HG03108 (cell line): Measurements from ENCODE around the gene CRACR2A.

Experiments used
- ATAC-seq: cut with Tn5 transposase; IDR thresholded peaks from one replicate; pipeline ENCODE4 v1.9.1; 2021; ENCODE audit warnings: moderate library complexity; ENCODE audit not compliant: unreplicated experiment

CRACR2A gene

DNA sequence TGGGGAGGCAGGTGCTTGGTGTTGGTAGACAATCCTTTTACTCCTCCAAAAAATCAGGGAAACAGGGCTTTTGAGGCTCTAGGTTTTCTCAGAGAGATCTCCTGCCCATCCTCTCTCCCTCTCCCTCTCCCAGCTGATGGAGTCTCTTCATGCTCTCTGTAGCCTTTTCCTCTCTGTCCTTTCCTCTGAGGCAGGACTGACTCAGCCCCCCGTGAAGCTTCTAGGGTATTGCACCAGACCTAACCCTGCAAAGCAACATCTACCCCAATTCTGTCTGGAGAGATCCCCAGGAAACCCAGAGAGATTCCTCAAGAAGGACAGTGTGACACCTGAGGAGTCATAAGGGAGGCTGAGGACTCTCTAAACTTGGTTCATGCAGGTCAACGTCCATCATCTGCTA, 66.4 kb downstream of the CRACR2A start:
- ATAC-seq = no peak

DNA sequence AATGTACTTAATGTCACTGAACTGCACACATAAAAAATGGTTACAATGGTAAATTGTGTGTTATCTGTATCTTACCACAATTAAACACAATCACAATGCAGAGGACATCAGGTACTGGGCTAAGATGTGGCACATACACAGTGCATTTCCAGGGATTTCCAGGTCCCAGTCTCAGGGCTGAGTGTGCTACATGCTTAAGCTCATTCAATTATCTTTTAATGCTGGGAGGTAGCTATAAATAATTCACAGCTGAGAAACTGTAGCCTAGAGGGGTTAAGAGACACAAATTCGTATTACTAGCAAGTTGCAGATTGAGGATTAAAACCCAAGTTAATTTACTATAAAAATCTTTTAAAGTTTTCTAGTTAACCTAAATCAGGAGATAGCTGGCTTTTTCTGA, 67.1 kb downstream of the CRACR2A start:
- no peak for ATAC-seq

DNA sequence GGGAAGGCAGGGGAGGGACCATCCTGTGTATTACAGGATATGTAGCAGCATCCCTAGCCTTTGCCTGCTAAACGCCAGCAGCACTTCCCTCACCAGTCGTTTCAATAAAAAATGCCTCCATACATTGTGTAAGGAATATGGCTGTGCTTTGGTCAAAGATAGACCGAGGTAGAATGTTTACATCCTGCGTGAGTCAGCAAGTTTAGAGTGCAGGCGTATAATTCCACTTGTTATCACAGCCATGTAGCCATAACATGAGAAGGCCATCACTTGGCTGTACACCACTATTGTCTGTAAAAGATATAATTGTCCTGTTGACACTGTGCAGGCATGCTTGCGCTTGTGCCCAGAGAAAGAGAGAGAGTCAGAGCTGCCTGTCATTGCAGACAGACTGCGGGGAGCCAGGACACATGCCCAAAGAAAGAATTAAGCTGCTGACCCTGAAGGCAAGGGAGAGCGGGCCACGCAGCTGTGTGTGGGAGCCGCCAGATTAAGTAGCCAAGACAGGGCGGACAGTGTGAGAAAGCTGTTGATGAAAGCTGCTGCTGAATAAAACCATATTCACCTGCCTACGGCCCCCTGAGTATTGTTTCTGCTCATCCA, 68.4 kb downstream of the CRACR2A start:
- no peak for ATAC-seq

DNA sequence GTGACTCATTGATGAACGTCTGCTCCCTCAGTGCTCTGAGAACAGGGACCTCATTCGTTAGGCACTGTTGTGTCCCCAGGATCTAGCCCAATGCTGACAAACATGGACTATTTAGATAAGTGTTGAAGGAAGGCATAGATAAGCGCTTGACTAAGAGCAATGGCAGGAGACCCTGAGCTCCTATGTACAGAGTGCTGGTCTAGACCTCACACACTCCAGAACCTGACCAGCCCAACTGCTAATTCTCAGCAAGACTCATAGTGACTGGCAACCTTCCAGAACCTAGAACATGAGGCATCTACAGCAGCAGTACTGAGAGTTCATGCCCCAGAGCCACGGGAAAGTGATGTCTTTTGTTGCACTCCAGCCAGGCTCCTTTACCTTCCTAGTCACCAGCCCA, 69.2 kb downstream of the CRACR2A start:
- ATAC-seq = no peak

DNA sequence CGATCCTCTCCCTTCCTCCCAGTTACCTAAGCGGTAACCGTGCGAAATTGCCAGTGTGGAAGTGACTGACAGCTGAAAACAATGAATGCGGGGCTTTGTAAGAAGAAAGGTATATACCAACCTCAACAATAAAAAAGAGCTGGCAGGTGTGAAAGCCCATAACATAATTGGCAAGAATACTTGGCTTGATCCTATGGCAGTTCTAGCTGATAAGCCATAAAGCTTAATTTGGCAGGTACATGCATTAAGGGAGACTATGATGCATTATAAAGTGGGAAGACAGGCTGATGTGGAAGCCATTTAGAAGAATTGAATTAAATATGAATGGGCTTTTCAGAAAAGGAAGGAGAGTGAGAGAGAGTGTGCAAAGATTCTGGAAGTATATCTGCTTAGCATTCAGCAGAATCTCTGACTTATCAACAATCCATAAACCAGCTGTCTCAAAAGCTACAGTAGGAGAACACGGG, 71.3 kb downstream of the CRACR2A start:
- ATAC-seq = no peak

DNA sequence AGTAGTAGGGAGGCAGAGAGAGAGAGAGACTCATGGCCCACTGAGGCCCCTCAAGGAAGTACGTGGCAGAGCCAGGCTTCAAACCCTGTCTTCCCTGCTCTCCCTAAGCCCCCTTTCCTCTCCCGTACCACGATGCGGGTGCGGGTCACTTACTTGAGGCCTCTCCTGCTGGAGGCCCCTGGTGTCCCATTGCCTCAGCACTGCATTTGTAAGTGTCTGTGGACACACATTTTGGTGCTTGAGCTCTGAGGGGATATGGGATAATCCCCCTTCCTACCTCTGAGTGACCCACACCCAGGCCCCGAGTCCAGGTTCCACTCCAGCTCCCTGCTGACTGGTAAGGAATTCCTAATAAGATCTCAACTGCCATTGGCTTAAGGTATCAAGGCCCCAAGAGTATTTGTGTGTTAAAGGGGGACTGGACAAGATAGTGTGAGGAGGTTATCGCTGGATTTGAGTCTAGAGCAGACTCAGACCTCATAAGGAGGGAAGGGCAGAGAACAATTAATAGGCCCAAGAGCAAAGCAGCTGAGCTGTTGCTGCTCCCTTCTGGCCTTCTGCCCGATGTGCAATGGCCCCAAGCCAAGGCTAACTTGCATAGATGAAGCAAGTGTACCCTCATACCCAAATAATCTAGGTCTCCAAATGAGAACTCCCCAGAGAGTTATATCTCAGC, 71.9 kb downstream of the CRACR2A start:
- ATAC-seq = no peak

DNA sequence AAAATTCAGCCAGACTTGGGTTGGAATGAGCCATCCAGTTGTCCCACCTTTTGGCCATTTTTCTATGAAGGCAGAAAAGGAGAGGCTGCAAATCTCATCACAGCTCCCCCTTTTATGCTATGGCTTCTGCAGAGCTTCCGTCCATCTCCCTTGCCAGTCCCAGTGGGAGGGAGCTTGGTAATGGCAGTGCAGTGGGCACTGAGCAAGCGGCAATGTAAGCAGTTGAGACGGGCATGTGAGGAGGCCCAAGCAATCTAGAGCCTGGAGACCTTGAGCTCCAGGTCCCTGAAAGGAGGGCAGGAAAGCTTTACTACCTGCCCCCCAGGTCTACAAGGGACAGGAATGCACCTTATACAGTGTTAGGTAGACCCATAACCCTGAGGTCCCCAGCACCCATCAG, 73.1 kb downstream of the CRACR2A start:
- ATAC-seq = no peak

DNA sequence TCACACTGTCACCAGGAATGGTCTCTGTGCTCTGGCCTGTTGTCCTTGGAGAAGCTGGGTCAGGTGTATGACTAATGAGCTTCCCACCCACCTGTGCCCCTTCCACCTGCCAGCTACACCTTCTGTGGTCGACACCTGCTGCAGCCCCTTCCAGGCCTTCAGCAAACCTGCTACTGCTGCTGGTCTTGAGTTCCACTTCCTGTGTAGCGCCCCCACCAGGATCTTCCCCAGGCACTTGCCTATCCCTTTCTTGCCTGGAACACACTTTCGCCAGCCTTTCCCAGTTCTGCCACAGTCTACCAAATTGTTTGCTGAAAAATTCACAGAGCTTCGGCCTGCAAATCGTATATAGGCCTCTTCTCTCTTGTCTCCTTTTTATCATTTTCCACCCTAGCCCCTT, 75.3 kb downstream of the CRACR2A start:
- ATAC-seq = no peak

DNA sequence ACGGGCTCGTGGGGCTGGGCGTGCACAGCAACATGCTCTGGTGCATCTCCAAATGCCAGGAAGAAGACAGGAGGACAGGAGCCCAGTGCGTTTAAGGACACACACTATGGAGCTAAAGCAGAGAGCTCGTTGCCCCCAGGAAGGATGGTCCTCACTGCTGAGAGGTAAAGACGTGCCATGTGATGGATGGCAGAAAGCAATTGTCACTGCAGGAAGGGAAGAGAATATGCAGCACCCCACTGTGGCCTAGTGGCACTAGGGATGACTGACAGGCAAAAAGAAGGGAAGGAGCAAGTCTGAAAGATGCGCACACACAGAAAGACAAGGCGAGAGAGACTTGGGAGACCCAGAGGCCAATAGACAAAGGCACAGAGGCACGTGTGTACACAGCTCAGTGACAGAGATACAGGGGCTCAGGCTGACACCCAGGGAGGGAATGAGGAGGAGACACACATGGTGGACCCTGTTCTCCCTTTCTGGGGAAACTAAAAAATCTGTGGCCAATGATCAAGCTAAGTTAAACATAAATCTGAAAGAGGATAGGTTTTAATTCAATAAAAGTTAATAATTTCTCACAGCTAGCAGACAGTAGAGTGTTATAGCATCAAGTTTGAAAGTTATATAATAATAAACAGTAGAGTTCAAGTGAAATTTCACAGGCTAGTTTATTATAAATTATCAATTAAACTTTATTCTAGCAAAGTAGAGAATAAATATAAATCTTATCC, 78.8 kb downstream of the CRACR2A start:
- no peak for ATAC-seq

DNA sequence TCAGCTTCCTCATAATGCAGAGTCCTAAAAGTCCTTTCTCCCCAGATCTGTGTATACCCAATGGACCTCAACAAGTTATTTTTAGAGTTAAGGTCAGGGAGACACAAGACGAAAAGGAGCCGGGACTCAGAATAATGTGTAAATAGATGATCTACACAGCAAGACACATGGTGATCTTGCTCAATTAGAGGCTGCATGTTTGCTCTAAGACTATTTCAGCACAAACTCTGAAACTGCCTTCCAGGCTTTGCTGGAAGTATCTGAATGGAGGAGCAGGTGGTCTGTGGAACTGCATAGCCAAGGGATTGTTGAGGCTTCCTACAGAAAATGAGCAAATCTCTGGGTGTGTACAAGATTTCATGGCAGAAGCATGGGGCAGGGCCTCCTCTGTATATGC, 80.8 kb downstream of the CRACR2A start:
- ATAC-seq = no peak

DNA sequence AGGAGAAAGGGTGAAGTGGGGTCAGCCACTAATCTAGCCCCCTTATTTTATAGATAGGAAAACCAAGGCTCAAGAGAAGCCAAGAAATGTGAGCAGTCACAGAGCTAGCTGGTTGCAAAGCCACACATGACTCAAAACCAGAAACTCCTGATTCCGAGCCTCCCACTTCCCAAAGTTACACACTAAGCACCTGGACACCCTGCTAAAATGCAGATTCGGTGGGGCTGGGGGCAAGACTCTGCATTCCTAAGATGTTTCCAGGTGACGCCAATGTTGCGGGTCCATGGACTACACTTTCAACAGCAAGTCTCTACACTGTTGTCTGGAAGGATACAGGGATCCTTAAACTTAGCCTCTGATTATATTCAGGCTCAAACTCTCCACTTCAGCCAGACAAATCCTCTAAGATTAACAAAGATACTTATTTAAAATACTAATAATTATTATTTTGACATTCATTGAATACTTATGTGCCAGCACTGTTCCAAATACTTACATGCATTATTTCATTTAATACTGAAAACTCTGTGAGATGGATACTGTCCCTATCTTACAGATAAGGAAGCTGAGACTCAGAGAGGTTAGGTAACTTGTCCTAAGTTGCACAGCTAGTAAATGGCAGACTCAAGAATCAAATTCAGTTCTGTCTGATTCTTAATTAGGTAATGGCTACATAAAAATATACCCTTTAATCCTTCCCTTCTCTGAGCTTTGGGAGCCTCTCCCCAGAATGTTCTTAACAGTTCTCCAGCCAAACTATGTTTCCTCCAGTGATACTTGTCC, 81.4 kb downstream of the CRACR2A start:
- ATAC-seq = no peak

DNA sequence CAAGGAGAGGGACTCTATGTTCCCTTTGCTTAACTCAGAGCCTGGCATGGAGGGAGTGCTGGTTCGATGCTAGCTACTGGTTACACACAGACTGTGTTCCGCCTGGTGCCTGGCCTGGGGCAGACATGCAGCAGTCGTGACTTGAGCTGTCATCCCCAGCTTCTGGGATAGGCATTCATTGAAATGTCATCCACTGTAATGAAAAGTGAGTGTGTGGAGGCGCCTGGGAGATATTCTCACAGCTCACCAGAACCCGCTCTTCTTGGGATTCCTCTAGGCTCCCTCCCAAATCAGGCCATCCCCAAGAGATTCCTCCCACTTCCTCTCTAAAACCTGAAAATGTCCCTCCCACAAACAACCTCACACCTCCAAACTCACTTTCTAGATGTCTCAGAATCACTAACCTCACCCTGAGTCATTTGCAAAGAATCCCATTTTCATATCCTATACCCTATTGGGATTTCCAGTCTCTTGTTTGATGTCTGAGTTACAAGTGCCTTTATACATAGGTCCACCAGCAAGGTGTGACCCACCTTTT, 82.8 kb downstream of the CRACR2A start:
- ATAC-seq = no peak

DNA sequence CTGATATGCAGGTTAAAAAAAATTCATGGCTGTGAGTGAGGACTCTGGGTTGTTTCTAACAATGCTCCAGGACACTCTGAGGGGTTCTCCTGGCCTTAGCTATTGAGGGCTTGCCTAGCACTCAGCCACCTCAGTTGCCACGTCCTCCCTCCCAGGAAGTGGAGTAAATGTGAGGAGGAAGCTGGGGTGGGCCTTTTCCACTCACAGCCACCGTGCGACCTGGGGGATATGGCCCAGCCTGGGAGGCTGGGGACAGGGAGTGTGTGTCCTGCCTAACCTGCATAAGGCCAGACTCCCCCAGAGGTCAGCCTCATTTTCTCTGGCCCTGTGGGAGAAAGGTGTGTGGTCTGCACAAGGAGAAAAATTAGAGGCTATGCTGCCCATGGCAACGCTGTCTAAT, 83.3 kb downstream of the CRACR2A start:
- ATAC-seq = no peak

DNA sequence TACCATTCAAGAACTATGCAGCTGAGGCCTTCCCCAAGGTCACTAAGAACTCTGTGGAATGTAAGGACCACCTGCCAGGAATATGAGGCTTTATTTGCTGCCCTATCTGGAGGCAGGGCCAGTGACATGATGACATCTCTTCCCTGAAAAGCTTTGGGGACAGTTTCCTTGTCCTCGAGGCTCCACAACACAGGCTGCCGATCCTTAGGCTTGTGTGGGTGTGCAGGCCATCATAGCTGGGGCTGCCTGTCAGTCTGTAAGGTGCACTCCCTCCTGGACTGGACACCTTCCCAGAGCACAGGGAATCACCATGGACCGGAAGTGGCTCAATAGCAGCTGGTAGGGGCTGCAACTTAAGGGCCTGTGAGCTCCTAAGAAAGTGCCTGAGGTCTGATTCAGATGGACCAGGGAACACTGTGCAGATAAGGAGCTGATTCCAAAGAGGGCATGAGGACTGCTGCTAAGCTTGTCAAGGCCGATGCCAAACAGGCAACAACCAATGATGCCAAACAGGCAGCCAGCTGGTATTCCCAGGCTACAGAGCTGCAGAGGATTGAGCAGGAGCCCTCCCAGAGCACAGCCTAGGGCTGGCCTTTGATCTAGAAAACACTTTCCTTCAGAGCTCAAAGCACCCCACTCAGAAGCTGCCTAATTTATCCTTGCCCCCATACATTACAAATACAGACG, 84.3 kb downstream of the CRACR2A start:
- ATAC-seq = no peak

DNA sequence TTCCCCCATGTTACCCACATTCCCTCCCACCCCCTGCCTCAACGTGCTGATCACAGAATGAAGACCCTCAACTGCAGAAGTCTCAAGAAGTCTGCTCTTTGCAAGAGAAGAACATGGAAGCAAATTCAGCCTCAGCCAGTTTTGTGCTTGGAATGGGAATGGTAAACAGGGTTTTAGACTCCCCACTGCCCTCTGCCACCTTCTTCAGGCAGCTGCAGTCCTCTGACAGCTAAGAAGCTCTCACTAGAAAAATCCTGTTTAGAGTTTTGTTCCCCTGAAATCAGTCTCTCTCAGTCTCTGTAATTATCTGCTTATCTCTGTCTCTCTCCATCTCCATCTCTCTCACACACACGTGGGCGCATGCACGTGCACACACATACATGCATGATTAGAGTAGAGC, 85.4 kb downstream of the CRACR2A start:
- ATAC-seq = no peak

DNA sequence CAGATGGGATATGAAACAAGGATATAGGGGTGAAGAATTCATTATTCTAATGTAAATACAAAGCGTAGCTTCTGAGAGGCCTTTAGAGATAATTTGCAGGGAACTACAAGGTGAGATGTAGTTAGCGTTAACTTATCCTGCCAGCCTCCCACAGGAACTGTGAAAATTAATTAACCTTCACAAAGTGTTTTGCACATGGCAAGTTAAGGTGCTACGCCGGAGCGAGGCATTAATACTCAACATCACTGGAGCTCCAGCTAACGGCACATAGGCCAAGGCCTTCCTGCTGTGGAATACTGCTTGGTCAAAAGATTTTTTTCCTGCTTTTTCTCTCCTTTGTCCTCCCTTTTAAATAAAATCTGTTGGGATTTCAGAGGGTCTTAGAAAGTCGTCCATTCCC, 86.5 kb downstream of the CRACR2A start:
- no peak for ATAC-seq

DNA sequence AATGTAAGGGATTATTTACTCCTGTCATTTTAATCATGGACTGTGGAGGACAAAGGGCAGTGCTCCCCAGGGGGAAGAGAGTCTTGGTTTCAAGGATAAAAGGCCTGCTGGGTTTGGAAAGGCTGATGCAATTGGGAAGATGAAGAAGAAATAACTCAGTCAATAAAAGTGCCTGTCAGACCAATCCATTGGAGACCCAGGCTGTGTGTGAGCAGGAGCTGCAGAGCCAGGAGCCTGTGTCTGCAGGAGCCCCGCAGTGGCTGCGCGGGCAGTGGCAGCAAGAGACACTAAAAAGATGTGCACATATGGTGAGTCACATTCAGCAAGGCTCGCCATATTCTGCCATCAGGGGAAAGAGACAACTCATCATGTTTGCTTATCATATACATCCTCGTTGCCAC, 90.4 kb downstream of the CRACR2A start:
- no peak for ATAC-seq

DNA sequence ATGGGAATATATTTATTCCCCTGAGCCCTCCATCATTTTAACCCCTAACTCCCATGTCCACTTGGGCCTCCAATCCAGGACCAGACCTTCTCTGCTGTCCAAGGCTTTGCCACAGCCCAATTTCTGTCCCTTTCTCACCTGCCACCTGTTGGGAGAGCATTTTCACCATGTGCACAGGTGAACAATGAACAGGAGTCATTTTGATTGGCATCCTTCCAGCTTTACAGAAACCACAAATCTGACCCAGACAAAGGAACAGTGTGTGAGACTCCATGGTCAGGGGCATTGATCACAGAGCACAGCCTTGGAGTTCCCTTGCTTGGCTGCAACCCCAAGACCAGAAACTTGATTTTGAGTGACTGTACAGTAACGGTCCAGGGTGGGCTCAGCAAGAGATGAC, 91.9 kb downstream of the CRACR2A start:
- ATAC-seq = no peak

DNA sequence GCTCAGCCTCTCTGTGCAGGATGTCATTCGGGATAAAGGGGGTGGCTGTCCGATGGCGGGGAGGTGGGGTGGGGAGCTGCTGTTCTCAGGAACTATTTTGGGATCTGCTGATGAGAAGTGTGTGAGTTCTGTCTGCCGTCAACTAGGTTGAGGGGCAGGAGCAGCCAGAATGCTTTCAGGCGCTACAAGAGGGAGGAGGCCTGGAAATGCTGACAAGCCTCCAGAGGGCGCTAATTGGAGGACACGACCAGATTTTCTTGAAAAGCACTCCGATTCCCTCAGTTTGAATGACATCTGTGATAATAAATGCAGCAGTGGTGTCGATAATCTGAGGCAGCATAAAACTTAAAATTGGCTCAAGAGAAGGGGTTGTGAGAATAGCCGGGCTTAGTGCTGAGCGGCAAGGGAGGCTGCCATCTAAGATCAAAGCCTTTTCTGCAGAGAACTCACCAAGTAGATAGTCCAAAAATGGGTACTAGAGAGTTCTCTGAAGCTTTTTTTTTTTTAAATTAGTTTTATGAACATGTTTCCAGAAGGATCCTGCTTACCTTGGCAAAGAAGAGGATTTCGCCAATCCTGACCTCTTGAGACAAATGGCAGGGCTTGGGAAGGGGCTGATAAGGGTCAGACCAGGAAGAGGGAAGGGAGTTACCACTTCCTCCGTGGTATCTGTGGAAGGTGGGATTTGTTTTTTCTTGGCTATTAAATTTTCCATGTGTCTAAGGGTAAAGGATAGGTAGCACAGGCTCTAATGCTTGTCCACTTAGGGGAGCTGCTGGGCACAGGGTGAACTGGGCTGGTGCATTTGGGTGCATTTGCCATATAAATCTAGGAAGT, 94.4 kb downstream of the CRACR2A start:
- no peak for ATAC-seq
